SK-N-SH treated with all-trans-retinoic acid at 6 μM for 48 hours (cell line): ENCODE results near the gene MT1H.

Experiments used
- ATAC-seq: fragments of 200-7000 bp; cut with Tn5 transposase; 3 replicates; pipeline ENCODE4 v1.9.1; 2020; ENCODE audit warnings: mild to moderate bottlenecking, moderate library complexity
- ARNTL ChIP-seq: fragments of 450-650 bp; formaldehyde crosslinking; IDR thresholded peaks from 2 replicates; pipeline ENCODE4 v1.5.0; 2020; ENCODE audit warnings: low read depth, mild to moderate bottlenecking, moderate library complexity, borderline replicate concordance
- BACH2 ChIP-seq: fragments of 250-450 bp; sonication (Bioruptor Pico); IDR thresholded peaks from 2 replicates; pipeline ENCODE4 v1.9.0; 2021; ENCODE audit warnings: mild to moderate bottlenecking, borderline replicate concordance
- CREB5 ChIP-seq: fragments of 250-450 bp; sonication (Bioruptor Pico); IDR thresholded peaks from 2 replicates; pipeline ENCODE4 v1.5.1; 2020; ENCODE audit warnings: low read depth, mild to moderate bottlenecking, moderate library complexity
- CSDC2 ChIP-seq: fragments of 250-450 bp; sonication (Bioruptor Pico); IDR thresholded peaks from 2 replicates; pipeline ENCODE4 v1.5.0; 2020; ENCODE audit warnings: mild to moderate bottlenecking, moderate library complexity
- ESRRG ChIP-seq: fragments of 250-450 bp; sonication (Bioruptor Pico); IDR thresholded peaks from 2 replicates; pipeline ENCODE4 v1.6.1; 2021; ENCODE audit warnings: mild to moderate bottlenecking
- GLIS3 ChIP-seq: fragments of 250-450 bp; sonication (Bioruptor Pico); IDR thresholded peaks from 2 replicates; pipeline ENCODE4 v1.5.0; 2020; ENCODE audit warnings: mild to moderate bottlenecking, moderate library complexity
- ISL1 ChIP-seq: fragments of 250-450 bp; sonication (Bioruptor Pico); IDR thresholded peaks from 2 replicates; pipeline ENCODE4 v2.1.2; 2022; ENCODE audit warnings: mild to moderate bottlenecking, moderate library complexity
- OSR1 ChIP-seq: fragments of 250-450 bp; sonication (Bioruptor Pico); IDR thresholded peaks from 2 replicates; pipeline ENCODE4 v1.8.0; 2022; ENCODE audit warnings: moderate library complexity, mild to moderate bottlenecking, inconsistent platforms
- PATZ1 ChIP-seq: fragments of 250-450 bp; sonication (Bioruptor Pico); IDR thresholded peaks from 2 replicates; pipeline ENCODE4 v1.8.0; 2020; ENCODE audit warnings: mild to moderate bottlenecking, moderate library complexity, borderline replicate concordance
- POU6F1 ChIP-seq: fragments of 250-450 bp; sonication (Bioruptor Pico); IDR thresholded peaks from 2 replicates; pipeline ENCODE4 v1.8.0; 2021; ENCODE audit warnings: low read depth, mild to moderate bottlenecking, moderate library complexity, borderline replicate concordance
- PPARA ChIP-seq: fragments of 250-450 bp; sonication (Bioruptor Pico); IDR thresholded peaks from 2 replicates; pipeline ENCODE4 v1.5.0; 2020; ENCODE audit warnings: mild to moderate bottlenecking, borderline replicate concordance
- RARB ChIP-seq: fragments of 250-450 bp; sonication (Bioruptor Pico); IDR thresholded peaks from 2 replicates; pipeline ENCODE4 v1.8.0; 2021; ENCODE audit warnings: mild to moderate bottlenecking, moderate library complexity
- SNAI2 ChIP-seq: fragments of 250-450 bp; sonication (Bioruptor Pico); IDR thresholded peaks from 2 replicates; pipeline ENCODE4 v1.5.0; 2020; ENCODE audit warnings: mild to moderate bottlenecking, moderate library complexity
- TCF4 ChIP-seq: fragments of 250-450 bp; sonication (Bioruptor Pico); IDR thresholded peaks from 2 replicates; pipeline ENCODE4 v1.8.0; 2021; ENCODE audit warnings: mild to moderate bottlenecking, moderate library complexity, borderline replicate concordance
- TOX ChIP-seq: fragments of 250-450 bp; sonication (Bioruptor Pico); IDR thresholded peaks from 2 replicates; pipeline ENCODE4 v1.8.0; 2021; ENCODE audit warnings: mild to moderate bottlenecking, moderate library complexity, borderline replicate concordance
- TSHZ2 ChIP-seq: fragments of 250-450 bp; sonication (Bioruptor Pico); IDR thresholded peaks from 2 replicates; pipeline ENCODE4 v1.5.0; 2020; ENCODE audit warnings: mild to moderate bottlenecking, moderate library complexity
- ZC3H10 ChIP-seq: fragments of 250-450 bp; sonication (Bioruptor Pico); IDR thresholded peaks from 2 replicates; pipeline ENCODE4 v1.5.1; 2021; ENCODE audit warnings: mild to moderate bottlenecking, moderate library complexity
- ZFP3 ChIP-seq: fragments of 250-450 bp; sonication (Bioruptor Pico); IDR thresholded peaks from 2 replicates; pipeline ENCODE4 v1.5.0; 2020; ENCODE audit warnings: mild to moderate bottlenecking, moderate library complexity
- ZFP30 ChIP-seq: fragments of 450-650 bp; formaldehyde crosslinking; IDR thresholded peaks from 2 replicates; pipeline ENCODE4 v1.5.0; 2022; ENCODE audit warnings: mild to moderate bottlenecking, moderate library complexity
- ZNF565 ChIP-seq: fragments of 450-650 bp; formaldehyde crosslinking; conservative IDR thresholded peaks from 2 replicates; pipeline ENCODE4 v1.5.0; 2020; ENCODE audit warnings: low read depth, mild to moderate bottlenecking, moderate library complexity
- ZNF70 ChIP-seq: fragments of 450-650 bp; formaldehyde crosslinking; IDR thresholded peaks from 2 replicates; pipeline ENCODE4 v1.5.0; 2020; ENCODE audit warnings: mild to moderate bottlenecking, moderate library complexity

Gene MT1H

DNA sequence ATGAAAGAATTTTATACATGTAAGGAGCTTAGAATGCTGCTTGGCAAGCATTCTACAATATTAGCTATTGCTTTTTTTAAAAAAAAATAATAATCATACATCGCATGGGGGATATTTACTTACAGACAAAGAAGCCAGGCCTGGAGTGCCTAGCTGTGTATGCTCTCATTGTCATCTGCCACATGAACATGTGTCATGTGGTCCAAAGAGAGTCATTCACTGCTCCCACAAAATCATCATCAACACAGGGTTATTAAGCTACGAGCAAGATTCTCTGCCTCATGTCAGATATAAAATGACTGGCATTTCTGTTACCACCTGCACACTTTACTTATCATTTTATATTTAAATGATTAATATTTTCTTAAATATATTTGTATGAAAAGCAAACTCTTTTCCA lies 46.0 kb upstream of the MT1H start:
- ATAC-seq = no peak
- TF ChIP-seq ZFP3 (no peak), GLIS3 (no peak), RARB (CRISPR knock-in tag) (no peak), PPARA (CRISPR knock-in tag) (no peak), PATZ1 (CRISPR knock-in tag) (no peak), TOX (CRISPR knock-in tag) (no peak), SNAI2 (no peak), ARNTL (CRISPR knock-in tag) (no peak), ZNF70 (CRISPR knock-in tag) (no peak), ISL1 (CRISPR knock-in tag) (no peak), TSHZ2 (CRISPR knock-in tag) (no peak), POU6F1 (CRISPR knock-in tag) (no peak), ZC3H10 (CRISPR knock-in tag) (no peak), OSR1 (CRISPR knock-in tag) (no peak)

DNA sequence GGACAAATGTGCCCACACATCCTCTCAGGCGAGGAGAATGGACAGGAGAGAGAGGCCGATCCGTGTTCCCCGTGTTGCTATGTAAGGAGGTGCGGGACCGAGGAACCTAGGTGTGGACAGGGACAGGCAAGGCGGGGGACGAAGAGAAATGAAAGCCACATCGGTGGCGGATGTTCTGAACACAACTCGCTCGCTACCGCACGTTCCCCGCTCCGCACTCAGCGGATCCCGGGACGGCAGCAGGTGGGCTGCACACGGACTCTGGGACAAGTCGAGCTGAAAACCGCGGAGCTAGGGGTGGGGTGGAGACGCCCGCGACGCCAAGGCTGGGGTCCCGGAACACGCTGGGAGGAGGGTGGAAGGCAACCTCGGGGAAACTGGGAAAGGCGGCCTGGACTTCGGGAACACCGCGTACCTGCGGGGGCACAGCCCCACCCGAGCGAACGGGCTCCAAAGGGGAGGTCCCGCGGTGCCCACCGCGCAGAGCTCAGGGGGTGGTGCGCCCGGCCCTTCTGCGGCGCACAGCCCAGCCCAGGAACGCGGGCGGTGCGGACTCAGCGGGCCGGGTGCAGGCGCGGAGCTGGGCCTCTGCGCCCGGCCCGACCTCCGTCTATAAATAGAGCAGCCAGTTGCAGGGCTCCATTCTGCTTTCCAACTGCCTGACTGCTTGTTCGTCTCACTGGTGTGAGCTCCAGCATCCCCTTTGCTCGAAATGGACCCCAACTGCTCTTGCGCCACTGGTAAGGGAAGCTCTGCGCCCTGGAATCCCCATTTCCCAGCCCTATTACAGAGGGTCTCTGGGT lies 44.3 kb upstream of the MT1H start, which contains the start of gene MT1E:
TSS of gene MT1E (plus strand) at position 642 of the 803 bp plus-strand sequence. CDS start at position 713, 71 bp downstream.
- peak; percentile 89 for ATAC-seq
- TF ChIP-seq PPARA (CRISPR knock-in tag) = no peak
- no peak for TF ChIP-seq ZC3H10 (CRISPR knock-in tag)
- TF ChIP-seq ESRRG (CRISPR knock-in tag) = no peak
- no peak for TF ChIP-seq POU6F1 (CRISPR knock-in tag)
- TF ChIP-seq TOX (CRISPR knock-in tag) = no peak
- no peak for TF ChIP-seq TSHZ2 (CRISPR knock-in tag)
- TF ChIP-seq ARNTL (CRISPR knock-in tag) = no peak
- TF ChIP-seq TCF4 (CRISPR knock-in tag) = no peak
- TF ChIP-seq OSR1 (CRISPR knock-in tag) = no peak
- no peak for TF ChIP-seq SNAI2
- no peak for TF ChIP-seq RARB (CRISPR knock-in tag)
- TF ChIP-seq BACH2 = no peak
- TF ChIP-seq ZFP30 (CRISPR knock-in tag) = no peak
- no peak for TF ChIP-seq CSDC2 (CRISPR knock-in tag)
- no peak for TF ChIP-seq ZFP3
- no peak for TF ChIP-seq CREB5 (CRISPR knock-in tag)
- TF ChIP-seq ISL1 (CRISPR knock-in tag) = no peak
- no peak for TF ChIP-seq GLIS3
- no peak for TF ChIP-seq ZNF565 (CRISPR knock-in tag)
